Suprapubic skin (tissue), 4 donors: Measurements from ENCODE around the gene HAPSTR1. TPM values are rescaled to one million over a fixed set of nuclear protein-coding genes. Genes with fewer than 3 reads are reported as not detected.

Experiments
- DNase-seq, 2 donors: peaks; one replicate each; pipeline ENCODE4 v3.0.0-alpha.2; 2019; ENCODE audit warnings: low spot score in 2 of 2
- H3K27ac ChIP-seq: fragments of 200-600 bp; sonication (generic); one replicate; pipeline ENCODE4 v1.5.1; 2019
- H3K27me3 ChIP-seq: fragments of 200-600 bp; sonication (generic); one replicate; pipeline ENCODE4 v1.5.1; 2019
- H3K36me3 ChIP-seq: fragments of 200-600 bp; sonication (generic); one replicate; pipeline ENCODE4 v1.5.1; 2019
- H3K4me1 ChIP-seq: fragments of 200-600 bp; sonication (generic); one replicate; pipeline ENCODE4 v1.5.1; 2019
- H3K4me3 ChIP-seq: fragments of 200-600 bp; sonication (generic); one replicate; pipeline ENCODE4 v1.5.1; 2019; ENCODE audit warnings: mild to moderate bottlenecking
- H3K9me3 ChIP-seq: fragments of 200-600 bp; sonication (generic); one replicate; pipeline ENCODE4 v1.5.1; 2019
- CTCF ChIP-seq, 2 donors: fragments of 200-600 bp in 1 of 2; fragments of 450-650 bp in 1 of 2; sonication (generic) in 1 of 2; IDR thresholded peaks; one replicate each; pipeline ENCODE4 v1.5.1; 2016 to 2019; ENCODE audit warnings: antibody characterized with exemption in 2 of 2, mild to moderate bottlenecking in 1 of 2, moderate library complexity in 1 of 2
- EP300 ChIP-seq: sonication (generic); formaldehyde crosslinking; IDR thresholded peaks from one replicate; pipeline ENCODE4 v1.6.1; 2017; ENCODE audit warnings: antibody characterized with exemption
- POLR2A ChIP-seq, 2 donors: fragments of 450-650 bp; IDR thresholded peaks; one replicate each; pipeline ENCODE4 v1.6.1; 2017; ENCODE audit warnings: antibody characterized with exemption in 2 of 2, mild to moderate bottlenecking in 2 of 2, moderate library complexity in 2 of 2
- POLR2AphosphoS5 ChIP-seq, 3 donors: sonication (generic); formaldehyde crosslinking; IDR thresholded peaks; one replicate each; pipeline ENCODE4 v1.6.1; 2017; ENCODE audit warnings: antibody characterized with exemption in 3 of 3
- WGBS: methylation state at CpG from one replicate; pipeline ENCODE4 v1.1.5; 2018; 5-methylcytosine and 5-hydroxymethylcytosine counted together
- total RNA-seq, 4 donors: library from RNA; depleted of rRNA; stranded (reverse); fragments of >200 nt; gene quantifications; one replicate each; pipeline ENCODE4 v1.1.0, GENCODE V29; 2016

HAPSTR1 gene
- total RNA-seq, 4 donors from 2014 or later: 40.4 to 52.7 (median 47.4) TPM

GRCh38 chr16:9105189-9105588, 13.7 kb downstream of the HAPSTR1 start:
- Histone ChIP-seq H3K36me3 (peaks cover 38% of the 10 kb centered on the region), H3K27ac (no peak overlapping the region), H3K27me3 (no peaks in the 10 kb centered on the region), H3K4me3 (no peak overlapping the region), H3K4me1 (peaks cover 84% of the 10 kb centered on the region), H3K9me3 (no peaks in the 10 kb centered on the region)
- no peak for DNase-seq
- TF ChIP-seq POLR2AphosphoS5 (IDR thresholded peaks at IDR 0.05): no peak

- DNase-seq: no peak
- Histone ChIP-seq H3K4me1 (peaks cover 94% of the 10 kb centered on the region), H3K36me3 (peaks cover 41% of the 10 kb centered on the region), H3K9me3 (no peaks in the 10 kb centered on the region), H3K27ac (no peak overlapping the region), H3K4me3 (no peak overlapping the region), H3K27me3 (no peaks in the 10 kb centered on the region)
- TF ChIP-seq POLR2AphosphoS5 (IDR thresholded peaks at IDR 0.05) (no peak), EP300 (no peak), CTCF (IDR thresholded peaks at IDR 0.05) (no peak), POLR2A (IDR thresholded peaks at IDR 0.05) (no peak)
- 70% methylated on average over 9 of the region's 9 CpGs for WGBS
These were observed 15.9 kb downstream of the HAPSTR1 start for GRCh38 chr16:9107025-9107970.

GRCh38 chr16:9109255-9109654, 17.8 kb downstream of the HAPSTR1 start:
- no peaks in the 10 kb centered on the region for H3K27me3 ChIP-seq
- H3K9me3 ChIP-seq: no peaks in the 10 kb centered on the region
- no peak for TF ChIP-seq POLR2AphosphoS5 (IDR thresholded peaks at IDR 0.05)
- TF ChIP-seq CTCF (IDR thresholded peaks at IDR 0.05): no peak
- no peak for TF ChIP-seq EP300
- TF ChIP-seq POLR2A (IDR thresholded peaks at IDR 0.05): no peak
- H3K4me3 ChIP-seq: no peak overlapping the region
- H3K27ac ChIP-seq: no peak overlapping the region
- peaks cover 28% of the 10 kb centered on the region for H3K36me3 ChIP-seq
- no peak for DNase-seq
- peaks cover 94% of the 10 kb centered on the region for H3K4me1 ChIP-seq
- WGBS: 74% methylated on average over 4 of the region's 4 CpGs

- no peak for DNase-seq
- peaks cover 76% of the 10 kb centered on the region for H3K4me1 ChIP-seq
- WGBS: 58% methylated on average over 5 of the region's 5 CpGs
These were observed 20.9 kb downstream of the HAPSTR1 start for GRCh38 chr16:9112166-9112843.

GRCh38 chr16:9112844-9113186, 21.4 kb downstream of the HAPSTR1 start:
- H3K27me3 ChIP-seq: no peaks in the 10 kb centered on the region
- DNase-seq: no peak
- no peaks in the 10 kb centered on the region for H3K9me3 ChIP-seq
- H3K4me3 ChIP-seq: no peak overlapping the region
- 62% methylated on average over 1 of the region's 1 CpG for WGBS
- TF ChIP-seq POLR2AphosphoS5 (IDR thresholded peaks at IDR 0.05) (no peak), EP300 (no peak), CTCF (IDR thresholded peaks at IDR 0.05) (no peak), POLR2A (IDR thresholded peaks at IDR 0.05) (no peak)
- H3K36me3 ChIP-seq: peaks cover 29% of the 10 kb centered on the region
- H3K4me1 ChIP-seq: peaks cover 70% of the 10 kb centered on the region
- no peak overlapping the region for H3K27ac ChIP-seq

More at GRCh38 chr16:9112166-9112843, 20.9 kb downstream of the HAPSTR1 start:
- Histone ChIP-seq H3K4me3 (no peak overlapping the region), H3K27me3 (no peaks in the 10 kb centered on the region), H3K9me3 (no peaks in the 10 kb centered on the region), H3K36me3 (peaks cover 25% of the 10 kb centered on the region), H3K27ac (no peak overlapping the region)
- TF ChIP-seq POLR2AphosphoS5 (IDR thresholded peaks at IDR 0.05) (no peak), EP300 (no peak), POLR2A (IDR thresholded peaks at IDR 0.05) (no peak), CTCF (IDR thresholded peaks at IDR 0.05) (no peak)
